DND-41 (cell line): Measurements from ENCODE around the gene PANX1.

Experiments
- ATAC-seq: fragments of 200-7000 bp; cut with Tn5 transposase; 3 replicates; pipeline ENCODE4 v1.9.1; 2021; ENCODE audit warnings: low read depth; ENCODE audit not compliant: insufficient read depth
- DNase-seq: peaks from one replicate; pipeline ENCODE4 v3.0.0-alpha.2; 2020
- H2AFZ ChIP-seq: 2 replicates; pipeline ENCODE4 v1.6.0; 2012; ENCODE audit warnings: low read depth, low read length
- H3K27ac ChIP-seq: 2 replicates; pipeline ENCODE4 v1.5.1; 2012; ENCODE audit warnings: low read length, inconsistent platforms
- H3K27me3 ChIP-seq: fragments of 200-600 bp; sonication (generic); 2 replicates; pipeline ENCODE4 v1.6.0; 2012; ENCODE audit warnings: low read length, mild to moderate bottlenecking, inconsistent platforms; ENCODE audit not compliant: insufficient read depth, poor library complexity
- H3K36me3 ChIP-seq: 2 replicates; pipeline ENCODE4 v1.5.1; 2012; ENCODE audit warnings: low read length, inconsistent platforms; ENCODE audit not compliant: insufficient read depth
- H3K4me1 ChIP-seq: 2 replicates; pipeline ENCODE4 v1.5.1; 2012; ENCODE audit warnings: mild to moderate bottlenecking, low read length; ENCODE audit not compliant: insufficient read depth
- H3K4me2 ChIP-seq: 2 replicates; pipeline ENCODE4 v1.6.0; 2012; ENCODE audit warnings: mild to moderate bottlenecking, moderate library complexity, low read length, inconsistent platforms; ENCODE audit not compliant: insufficient read depth
- H3K4me3 ChIP-seq, 2 experiments: fragments of 200-600 bp in 1 of 2; shearing (Covaris generic) in 1 of 2; 2 replicates each; pipeline ENCODE4 v1.5.1; 2012 to 2016; ENCODE audit warnings: inconsistent platforms in 2 of 2, low read length in 2 of 2, mild to moderate bottlenecking in 2 of 2, low read depth in 1 of 2, moderate library complexity in 1 of 2
- H3K79me2 ChIP-seq: 2 replicates; pipeline ENCODE4 v1.6.0; 2012; ENCODE audit warnings: low read length, inconsistent platforms; ENCODE audit not compliant: insufficient read depth
- H3K9ac ChIP-seq: 2 replicates; pipeline ENCODE4 v1.6.0; 2012; ENCODE audit warnings: low read depth, mild to moderate bottlenecking, inconsistent platforms, low read length, moderate library complexity
- H3K9me3 ChIP-seq: 2 replicates; pipeline ENCODE4 v1.5.1; 2012; ENCODE audit warnings: low read length, moderate library complexity, mild to moderate bottlenecking, inconsistent platforms; ENCODE audit not compliant: insufficient read depth, severe bottlenecking
- H4K20me1 ChIP-seq: 2 replicates; pipeline ENCODE4 v1.6.0; 2012; ENCODE audit warnings: low read length; ENCODE audit not compliant: insufficient read depth
- CTCF ChIP-seq: IDR thresholded peaks from 2 replicates; pipeline ENCODE4 v1.5.1; 2012; ENCODE audit warnings: borderline replicate concordance, low read length, moderate library complexity, mild to moderate bottlenecking; ENCODE audit not compliant: poor library complexity, severe bottlenecking; ENCODE audit errors: extremely low read depth
- EZH2 ChIP-seq: IDR thresholded peaks from 3 replicates; pipeline ENCODE4 v1.6.1; 2012; ENCODE audit warnings: borderline replicate concordance, low read depth, mild to moderate bottlenecking, moderate library complexity, low read length, inconsistent platforms; ENCODE audit not compliant: severe bottlenecking

Gene PANX1

GRCh38 chr11:94218372-94218771 lies 89.7 kb downstream of the PANX1 start:
- no peak for ATAC-seq
- Histone ChIP-seq H3K36me3 (no peaks in the 10 kb centered on the region), H3K27me3 (no peaks in the 10 kb centered on the region), H3K79me2 (no peaks in the 10 kb centered on the region), H4K20me1 (no peaks in the 10 kb centered on the region), H3K9ac (no peak overlapping the region), H3K4me1 (no peaks in the 10 kb centered on the region), H3K4me3 (no peak overlapping the region), H3K4me2 (no peak overlapping the region), H2AFZ (no peak overlapping the region), H3K9me3 (peaks cover 12% of the 10 kb centered on the region), H3K27ac (no peak overlapping the region)
- TF ChIP-seq EZH2, result no peak
- no peak for TF ChIP-seq CTCF
- peak; percentile 8 for DNase-seq

GRCh38 chr11:94219771-94220170 lies 91.1 kb downstream of the PANX1 start:
- Histone ChIP-seq H2AFZ (no peak overlapping the region), H3K4me1 (no peaks in the 10 kb centered on the region), H3K9me3 (peaks cover 12% of the 10 kb centered on the region), H4K20me1 (no peaks in the 10 kb centered on the region), H3K27ac (no peak overlapping the region), H3K9ac (no peak overlapping the region), H3K79me2 (no peaks in the 10 kb centered on the region), H3K4me3 (no peak overlapping the region), H3K4me2 (no peak overlapping the region), H3K36me3 (no peaks in the 10 kb centered on the region), H3K27me3 (no peaks in the 10 kb centered on the region)
- ATAC-seq (no peak), DNase-seq (no peak)
- TF ChIP-seq EZH2, result no peak
- TF ChIP-seq CTCF, result no peak

GRCh38 chr11:94224078-94224477 lies 95.4 kb downstream of the PANX1 start:
- no peaks in the 10 kb centered on the region for H3K79me2 ChIP-seq
- no peaks in the 10 kb centered on the region for H3K4me1 ChIP-seq
- H3K9ac ChIP-seq, result no peak overlapping the region
- H3K27ac ChIP-seq, result no peak overlapping the region
- H3K9me3 ChIP-seq, result peaks cover 7% of the 10 kb centered on the region
- no peaks in the 10 kb centered on the region for H3K36me3 ChIP-seq
- H2AFZ ChIP-seq, result no peak overlapping the region
- TF ChIP-seq EZH2, result no peak
- no peak for TF ChIP-seq CTCF
- H3K4me2 ChIP-seq, result no peak overlapping the region
- ATAC-seq (no peak), DNase-seq (no peak)
- H3K27me3 ChIP-seq, result no peaks in the 10 kb centered on the region
- no peaks in the 10 kb centered on the region for H4K20me1 ChIP-seq
- no peak overlapping the region for H3K4me3 ChIP-seq
